Fibroblast of lung (primary cell): ENCODE data around the gene EPB41L5.

Source experiments
- EZH2 ChIP-seq: IDR thresholded peaks from 2 replicates; pipeline ENCODE4 v1.5.1; 2012; ENCODE audit warnings: low read length, control low read depth, mild to moderate bottlenecking; ENCODE audit errors: missing control alignments
- TF ChIP-seq, protein P1 (sequence below), 2 donors: IDR thresholded peaks in 1 of 2; conservative IDR thresholded peaks in 1 of 2; 1 replicate in 1 of 2; 2 replicates in 1 of 2; pipeline ENCODE4 v1.5.1; 2011 to 2012; ENCODE audit warnings: low read length in 2 of 2, control low read depth in 1 of 2, inconsistent platforms in 1 of 2, low read depth in 1 of 2, mild to moderate bottlenecking in 1 of 2

DNA sequence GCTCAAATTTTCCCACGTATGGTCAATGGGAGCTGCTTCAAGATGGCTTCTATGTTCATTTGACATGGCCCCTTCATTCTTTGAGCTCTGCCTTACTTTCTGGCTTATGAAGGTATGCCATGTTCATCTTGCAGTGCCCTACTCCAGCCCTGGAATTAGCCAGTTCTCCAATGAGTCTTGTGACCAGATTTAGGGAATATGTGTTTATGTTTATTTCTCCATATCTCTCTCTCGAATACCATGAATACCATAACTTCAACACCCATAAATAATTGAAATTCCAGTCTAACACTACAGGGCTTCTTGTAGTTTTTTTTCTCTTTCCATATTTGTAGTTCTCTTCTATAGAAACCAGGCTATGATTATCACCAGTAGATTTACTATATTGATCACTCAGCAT lies 39.7 kb downstream of the EPB41L5 start:
- TF ChIP-seq, protein P1, sequence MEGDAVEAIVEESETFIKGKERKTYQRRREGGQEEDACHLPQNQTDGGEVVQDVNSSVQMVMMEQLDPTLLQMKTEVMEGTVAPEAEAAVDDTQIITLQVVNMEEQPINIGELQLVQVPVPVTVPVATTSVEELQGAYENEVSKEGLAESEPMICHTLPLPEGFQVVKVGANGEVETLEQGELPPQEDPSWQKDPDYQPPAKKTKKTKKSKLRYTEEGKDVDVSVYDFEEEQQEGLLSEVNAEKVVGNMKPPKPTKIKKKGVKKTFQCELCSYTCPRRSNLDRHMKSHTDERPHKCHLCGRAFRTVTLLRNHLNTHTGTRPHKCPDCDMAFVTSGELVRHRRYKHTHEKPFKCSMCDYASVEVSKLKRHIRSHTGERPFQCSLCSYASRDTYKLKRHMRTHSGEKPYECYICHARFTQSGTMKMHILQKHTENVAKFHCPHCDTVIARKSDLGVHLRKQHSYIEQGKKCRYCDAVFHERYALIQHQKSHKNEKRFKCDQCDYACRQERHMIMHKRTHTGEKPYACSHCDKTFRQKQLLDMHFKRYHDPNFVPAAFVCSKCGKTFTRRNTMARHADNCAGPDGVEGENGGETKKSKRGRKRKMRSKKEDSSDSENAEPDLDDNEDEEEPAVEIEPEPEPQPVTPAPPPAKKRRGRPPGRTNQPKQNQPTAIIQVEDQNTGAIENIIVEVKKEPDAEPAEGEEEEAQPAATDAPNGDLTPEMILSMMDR (conservative IDR thresholded peaks at IDR 0.05 in 1 of 2, IDR thresholded peaks at IDR 0.05 in 1 of 2; ENCODE audit: low read depth in 1 of 2, low read length in 2 of 2), result no peak
- no peak for TF ChIP-seq EZH2
